Stimulated activated naive B cell treated with anti-CD40 and anti-IgM and Interleukin-4, amounts not matched to agents 10 μg/mL and 1 μg/mL and 100 μg/mL, for 72 hours (primary cell): Measurements from ENCODE around the gene PRLR.
A peak's percentile ranks its signal among the peaks of the same experiment; 100 is the strongest.
"Not testable (repeated sequence)": the region's sequence is repeated elsewhere in the genome, so short reads cannot be mapped to it uniquely, and the experiment has no call there.

Experiments used
- ATAC-seq, 2 donors: fragments of 150-1000 bp; cut with Tn5 transposase; replicated peaks; 2 replicates each; pipeline ENCODE4 v1.10.0; 2021; ENCODE audit warnings: moderate library complexity in 1 of 2
- DNase-seq: peaks from one replicate; pipeline ENCODE4 v3.0.0; 2021
- H3K27ac Mint-ChIP-seq: one replicate; pipeline ENCODE4 v1.8.0; 2022; ENCODE audit warnings: mild to moderate bottlenecking, mixed read lengths
- H3K27me3 Mint-ChIP-seq, 2 donors: one replicate each; pipeline ENCODE4 v1.8.0; 2022; ENCODE audit warnings: mixed read lengths in 2 of 2
- H3K36me3 Mint-ChIP-seq, 2 donors: one replicate each; pipeline ENCODE4 v1.8.0; 2022; ENCODE audit warnings: mixed read lengths in 2 of 2, mild to moderate bottlenecking in 1 of 2
- H3K4me1 Mint-ChIP-seq, 2 donors: one replicate each; pipeline ENCODE4 v1.8.0; 2022; ENCODE audit warnings: mixed read lengths in 2 of 2, mild to moderate bottlenecking in 1 of 2
- H3K4me3 Mint-ChIP-seq, 2 donors: one replicate each; pipeline ENCODE4 v1.8.0; 2022; ENCODE audit warnings: mild to moderate bottlenecking in 2 of 2, mixed read lengths in 2 of 2, moderate library complexity in 1 of 2
- H3K9me3 Mint-ChIP-seq, 2 donors: one replicate each; pipeline ENCODE4 v1.8.0; 2022; ENCODE audit warnings: mixed read lengths in 2 of 2, mild to moderate bottlenecking in 1 of 2

The PRLR gene

GRCh38 chr5:35041261-35041660 lies 189.0 kb downstream of the PRLR start:
- H3K27ac Mint-ChIP-seq: no peak overlapping the region

GRCh38 chr5:35038891-35039290 lies 191.4 kb downstream of the PRLR start:
- no peak for DNase-seq
- no peak overlapping the region for H3K27ac Mint-ChIP-seq
- ATAC-seq: no peak
- H3K9me3 Mint-ChIP-seq: no peaks in the 10 kb centered on the region
- no peak overlapping the region for H3K4me3 Mint-ChIP-seq
- no peaks in the 10 kb centered on the region for H3K36me3 Mint-ChIP-seq
- no peaks in the 10 kb centered on the region for H3K4me1 Mint-ChIP-seq
- peaks cover 15 to 19% of the 10 kb centered on the region in 2 donors for H3K27me3 Mint-ChIP-seq

More at GRCh38 chr5:35041261-35041660, 189.0 kb downstream of the PRLR start:
- Mint-ChIP-seq H3K4me1 (no peaks in the 10 kb centered on the region), H3K9me3 (no peaks in the 10 kb centered on the region), H3K4me3 (no peak overlapping the region), H3K36me3 (no peaks in the 10 kb centered on the region), H3K27me3 (peaks cover 10 to 19% of the 10 kb centered on the region in 2 donors)
- ATAC-seq (no peak), DNase-seq (no peak)

- Mint-ChIP-seq H3K4me1 (no peaks in the 10 kb centered on the region), H3K9me3 (no peaks in the 10 kb centered on the region), H3K27ac (no peak overlapping the region), H3K4me3 (no peak overlapping the region), H3K27me3 (peaks cover 15 to 22% of the 10 kb centered on the region in 2 donors), H3K36me3 (no peaks in the 10 kb centered on the region)
- DNase-seq (no peak), ATAC-seq (no peak)
These were observed 193.8 kb downstream of the PRLR start for GRCh38 chr5:35036536-35036935.

- peaks cover 15 to 22% of the 10 kb centered on the region in 2 donors for H3K27me3 Mint-ChIP-seq
- not testable (repeated sequence) for H3K27ac Mint-ChIP-seq, H3K4me3 Mint-ChIP-seq, H3K36me3 Mint-ChIP-seq, ATAC-seq, DNase-seq, H3K9me3 Mint-ChIP-seq, H3K4me1 Mint-ChIP-seq
These were observed 194.4 kb downstream of the PRLR start for GRCh38 chr5:35035929-35036328.

GRCh38 chr5:35035271-35035670 lies 195.0 kb downstream of the PRLR start:
- no peaks in the 10 kb centered on the region for H3K9me3 Mint-ChIP-seq
- peaks cover 15 to 22% of the 10 kb centered on the region in 2 donors for H3K27me3 Mint-ChIP-seq
- H3K36me3 Mint-ChIP-seq: no peaks in the 10 kb centered on the region
- no peak overlapping the region for H3K4me3 Mint-ChIP-seq
- ATAC-seq (no peak), DNase-seq (no peak)
- H3K4me1 Mint-ChIP-seq: no peaks in the 10 kb centered on the region
- no peak overlapping the region for H3K27ac Mint-ChIP-seq

GRCh38 chr5:35032356-35032755 lies 197.9 kb downstream of the PRLR start:
- peaks cover 23 to 39% of the 10 kb centered on the region in 2 donors for H3K27me3 Mint-ChIP-seq
- H3K27ac Mint-ChIP-seq: no peak overlapping the region
- ATAC-seq: no peak
- no peaks in the 10 kb centered on the region for H3K36me3 Mint-ChIP-seq
- H3K9me3 Mint-ChIP-seq: no peaks in the 10 kb centered on the region
- no peaks in the 10 kb centered on the region for H3K4me1 Mint-ChIP-seq
- H3K4me3 Mint-ChIP-seq: no peak overlapping the region
- DNase-seq: no peak

- no peak for DNase-seq
- no peak for ATAC-seq
- Mint-ChIP-seq H3K4me1 (no peaks in the 10 kb centered on the region), H3K27me3 (peaks cover 18 to 30% of the 10 kb centered on the region in 2 donors), H3K36me3 (no peaks in the 10 kb centered on the region), H3K27ac (no peak overlapping the region), H3K9me3 (no peaks in the 10 kb centered on the region), H3K4me3 (no peak overlapping the region)
These were observed 199.0 kb downstream of the PRLR start for GRCh38 chr5:35031276-35031675.

GRCh38 chr5:35030426-35031100 lies 199.7 kb downstream of the PRLR start:
- ATAC-seq (no peak), DNase-seq (no peak)
- Mint-ChIP-seq H3K4me1 (no peaks in the 10 kb centered on the region), H3K9me3 (no peaks in the 10 kb centered on the region), H3K27me3 (peaks cover 18 to 30% of the 10 kb centered on the region in 2 donors), H3K4me3 (no peak overlapping the region), H3K27ac (no peak overlapping the region), H3K36me3 (no peaks in the 10 kb centered on the region)

GRCh38 chr5:35029333-35029732 lies 201.0 kb downstream of the PRLR start:
- no peak for ATAC-seq
- peaks cover 12 to 30% of the 10 kb centered on the region in 2 donors for H3K27me3 Mint-ChIP-seq
- H3K4me1 Mint-ChIP-seq: no peaks in the 10 kb centered on the region
- no peaks in the 10 kb centered on the region for H3K9me3 Mint-ChIP-seq
- H3K27ac Mint-ChIP-seq: no peak overlapping the region
- H3K36me3 Mint-ChIP-seq: no peaks in the 10 kb centered on the region
- no peak for DNase-seq
- no peak overlapping the region for H3K4me3 Mint-ChIP-seq

- Mint-ChIP-seq H3K36me3 (no peaks in the 10 kb centered on the region), H3K4me3 (no peak overlapping the region), H3K27me3 (peaks cover 12 to 21% of the 10 kb centered on the region in 2 donors), H3K27ac (no peak overlapping the region), H3K4me1 (no peaks in the 10 kb centered on the region), H3K9me3 (no peaks in the 10 kb centered on the region)
- DNase-seq (no peak), ATAC-seq (no peak)
These were observed 203.3 kb downstream of the PRLR start for GRCh38 chr5:35026941-35027340.

GRCh38 chr5:35026280-35026840 lies 203.9 kb downstream of the PRLR start:
- no peaks in the 10 kb centered on the region for H3K4me1 Mint-ChIP-seq
- H3K9me3 Mint-ChIP-seq: no peaks in the 10 kb centered on the region
- peaks cover 12 to 21% of the 10 kb centered on the region in 2 donors for H3K27me3 Mint-ChIP-seq
- no peak for DNase-seq
- no peak for ATAC-seq
- no peak overlapping the region for H3K4me3 Mint-ChIP-seq
- H3K27ac Mint-ChIP-seq: no peak overlapping the region
- no peaks in the 10 kb centered on the region for H3K36me3 Mint-ChIP-seq

- no peak for DNase-seq
- H3K27ac Mint-ChIP-seq: no peak overlapping the region
- no peaks in the 10 kb centered on the region for H3K36me3 Mint-ChIP-seq
- H3K4me3 Mint-ChIP-seq: no peak overlapping the region
- H3K4me1 Mint-ChIP-seq: no peaks in the 10 kb centered on the region
- H3K9me3 Mint-ChIP-seq: no peaks in the 10 kb centered on the region
- peaks cover 12 to 19% of the 10 kb centered on the region in 2 donors for H3K27me3 Mint-ChIP-seq
- ATAC-seq: no peak
These were observed 205.3 kb downstream of the PRLR start for GRCh38 chr5:35024911-35025510.

- peaks cover 3 to 6% of the 10 kb centered on the region in 2 donors for H3K27me3 Mint-ChIP-seq
- H3K27ac Mint-ChIP-seq: no peak overlapping the region
- peaks cover 0 to 2% of the 10 kb centered on the region in 2 donors for H3K9me3 Mint-ChIP-seq
- no peak overlapping the region for H3K4me3 Mint-ChIP-seq
- no peak for ATAC-seq
- H3K36me3 Mint-ChIP-seq: no peaks in the 10 kb centered on the region
- H3K4me1 Mint-ChIP-seq: no peaks in the 10 kb centered on the region
- no peak for DNase-seq
These were observed 206.7 kb downstream of the PRLR start for GRCh38 chr5:35023391-35024178.

GRCh38 chr5:35016174-35017051 lies 213.9 kb downstream of the PRLR start:
- DNase-seq (no peak), ATAC-seq (peak in 1 of 2 donors; percentile 43)
- Mint-ChIP-seq H3K4me3 (no peak overlapping the region), H3K36me3 (no peaks in the 10 kb centered on the region), H3K27ac (no peak overlapping the region), H3K9me3 (peaks cover 0 to 6% of the 10 kb centered on the region in 2 donors), H3K27me3 (peaks cover 6 to 14% of the 10 kb centered on the region in 2 donors), H3K4me1 (no peaks in the 10 kb centered on the region)
